ENCODE data around the gene AQP1. TPM values are rescaled to one million over a fixed set of nuclear protein-coding genes. Genes with fewer than 3 reads are reported as not detected.

Gene AQP1
- total and polyA plus RNA-seq, 10 of the 15 experiments (the other 5 are each of a cell fraction or from before 2014, with no cell fraction given): 0.03 to 0.64 TPM; not detected in 8

DNA sequence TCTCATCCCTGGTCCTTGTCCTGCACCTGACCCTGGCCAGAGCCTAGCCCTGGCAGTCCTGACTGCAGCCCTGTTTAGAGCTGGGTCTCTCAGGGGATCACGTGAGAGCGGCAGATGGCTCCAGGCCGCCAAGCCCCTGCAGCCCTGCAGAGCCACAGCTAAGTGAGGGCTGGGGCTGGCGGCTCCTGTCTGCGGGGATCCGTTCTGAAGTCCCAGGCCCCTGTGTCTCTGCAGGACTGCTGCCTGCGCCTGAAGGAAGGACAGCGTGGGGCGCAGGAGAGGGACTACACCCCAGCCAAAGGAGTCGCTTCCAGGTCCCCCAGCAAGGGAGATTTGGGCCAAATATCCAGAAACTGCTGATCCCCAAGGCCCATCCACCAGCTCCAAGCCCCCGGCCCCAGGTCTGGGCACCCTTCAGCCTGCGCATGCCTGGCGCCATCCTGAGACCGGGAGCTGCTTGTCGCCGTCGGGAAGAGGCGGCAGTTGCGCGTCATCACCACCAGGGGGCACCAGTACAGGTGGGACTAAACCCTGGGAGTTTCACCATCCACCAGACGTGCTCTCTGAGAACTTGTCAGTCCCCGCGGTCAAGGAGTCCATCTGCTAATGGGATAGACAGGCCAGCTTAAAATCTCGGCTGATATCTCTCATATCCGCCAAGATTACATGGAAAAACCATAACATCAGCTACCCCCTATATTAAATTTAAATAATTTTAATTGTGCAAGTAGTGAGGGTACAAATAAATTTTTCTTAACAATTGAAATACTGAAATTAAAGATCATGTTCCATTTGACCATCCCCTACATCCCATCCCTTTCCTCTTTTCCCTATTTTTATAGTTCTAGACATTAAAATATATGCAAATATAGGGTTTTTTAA, 27.0 kb downstream of the AQP1 start:
- Histone ChIP-seq H3K9ac (ENCODE audit: control insufficient read depth, insufficient read depth, low read length) (no peak overlapping the region), H3K9me3 (replicated peaks; ENCODE audit: control insufficient read depth, insufficient read depth, low read length) (no peaks in the 10 kb centered on the region), H3K27me3 (replicated peaks in 1 of 2; ENCODE audit: control insufficient read depth in 2 of 2, insufficient read depth in 2 of 2, low read length in 1 of 2) (no peaks in the 10 kb centered on the region; a peak in 1 of 4 replicates), H3K79me2 (ENCODE audit: control insufficient read depth, insufficient read depth, low read length) (no peaks in the 10 kb centered on the region), H3K4me2 (ENCODE audit: control insufficient read depth, insufficient read depth) (no peak overlapping the region), H3K27ac (ENCODE audit: control insufficient read depth, insufficient read depth) (no peak overlapping the region), H4K20me1 (ENCODE audit: control insufficient read depth, insufficient read depth) (no peaks in the 10 kb centered on the region), H3K4me1 (ENCODE audit: control insufficient read depth, insufficient read depth, low read length) (no peaks in the 10 kb centered on the region), H3K36me3 (ENCODE audit: control insufficient read depth in 2 of 2, insufficient read depth in 2 of 2, low read length in 1 of 2) (no peaks in the 10 kb centered on the region), H2AFZ (ENCODE audit: control insufficient read depth, low read depth, low read length) (no peak overlapping the region), H3K4me3 (no peak overlapping the region)
- ATAC-seq: peak; percentile 93
- ChIA-PET CTCF (interaction anchor here (0.7 to 7.2 kb wide), 30 partner anchors 10 to 261 kb away, joined by 3 to 159 read pairs (median 4); no protein-coding TSS in a partner anchor), POLR2A (no interaction called here), RAD21 (ENCODE audit: unreplicated experiment) (interaction anchor here (1.0 to 2.6 kb wide), 9 partner anchors 14 to 184 kb away, joined by 3 to 28 read pairs (median 4); no protein-coding TSS in a partner anchor), SMC1A (ENCODE audit: uncharacterized antibody, unreplicated experiment) (interaction anchor here (1.1 to 3.3 kb wide), 11 partner anchors 9 to 184 kb away, joined by 3 to 49 read pairs (median 6); no protein-coding TSS in a partner anchor)
- in situ Hi-C loops (cut with MboI): no loop called here
- peak; percentile 32 for DNase-seq (ENCODE audit: low read depth, low spot score)
- BruUV-seq (replicated peaks): no TSS peak
- 19% methylated on average over 25 of the region's 25 CpGs for WGBS (ENCODE audit: insufficient coverage, insufficient replicate concordance, low lambda C conversion rate, missing lambda C conversion rate)
- FAIRE-seq: peak; percentile 99
- intact Hi-C loops (cut with micrococcal nuclease; ENCODE audit: unreplicated experiment): loop anchor here (1.0 to 5.0 kb wide), 2 partner anchors 37 to 184 kb away; no protein-coding TSS in a partner anchor
- TF ChIP-seq, protein P1, sequence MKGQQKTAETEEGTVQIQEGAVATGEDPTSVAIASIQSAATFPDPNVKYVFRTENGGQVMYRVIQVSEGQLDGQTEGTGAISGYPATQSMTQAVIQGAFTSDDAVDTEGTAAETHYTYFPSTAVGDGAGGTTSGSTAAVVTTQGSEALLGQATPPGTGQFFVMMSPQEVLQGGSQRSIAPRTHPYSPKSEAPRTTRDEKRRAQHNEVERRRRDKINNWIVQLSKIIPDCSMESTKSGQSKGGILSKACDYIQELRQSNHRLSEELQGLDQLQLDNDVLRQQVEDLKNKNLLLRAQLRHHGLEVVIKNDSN (IDR thresholded peaks at IDR 0.05; ENCODE audit: borderline replicate concordance, extremely low read length, insufficient read depth, low read depth, low read length): no peak
- TF ChIP-seq, protein P2, sequence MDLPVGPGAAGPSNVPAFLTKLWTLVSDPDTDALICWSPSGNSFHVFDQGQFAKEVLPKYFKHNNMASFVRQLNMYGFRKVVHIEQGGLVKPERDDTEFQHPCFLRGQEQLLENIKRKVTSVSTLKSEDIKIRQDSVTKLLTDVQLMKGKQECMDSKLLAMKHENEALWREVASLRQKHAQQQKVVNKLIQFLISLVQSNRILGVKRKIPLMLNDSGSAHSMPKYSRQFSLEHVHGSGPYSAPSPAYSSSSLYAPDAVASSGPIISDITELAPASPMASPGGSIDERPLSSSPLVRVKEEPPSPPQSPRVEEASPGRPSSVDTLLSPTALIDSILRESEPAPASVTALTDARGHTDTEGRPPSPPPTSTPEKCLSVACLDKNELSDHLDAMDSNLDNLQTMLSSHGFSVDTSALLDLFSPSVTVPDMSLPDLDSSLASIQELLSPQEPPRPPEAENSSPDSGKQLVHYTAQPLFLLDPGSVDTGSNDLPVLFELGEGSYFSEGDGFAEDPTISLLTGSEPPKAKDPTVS (IDR thresholded peaks at IDR 0.05; ENCODE audit: low read depth, low read length): no peak
- TF ChIP-seq POU2F2 (IDR thresholded peaks at IDR 0.05; ENCODE audit: borderline replicate concordance, low read depth, low read length) (no peak), TCF12 (IDR thresholded peaks at IDR 0.05; ENCODE audit: low read depth, low read length) (no peak), ESRRA (IDR thresholded peaks at IDR 0.05; ENCODE audit: low read length) (no peak), RCOR1 (conservative IDR thresholded peaks at IDR 0.05; ENCODE audit: low read depth, low read length) (no peak), MEF2A (IDR thresholded peaks at IDR 0.05; ENCODE audit: insufficient read depth, low read depth, low read length) (no peak), MTA2 (IDR thresholded peaks at IDR 0.05; ENCODE audit: low read depth) (no peak), ZNF274 (IDR thresholded peaks at IDR 0.05; ENCODE audit: insufficient read depth, insufficient read length) (no peak), IRF4 (IDR thresholded peaks at IDR 0.05; ENCODE audit: low read depth, low read length) (0 out of 2 replicates have a peak, but pooled peaks have one; percentile 53), KDM1A (IDR thresholded peaks at IDR 0.05; ENCODE audit: borderline replicate concordance) (no peak), NR2F1 (conservative IDR thresholded peaks at IDR 0.05) (no peak), BCL11A (IDR thresholded peaks at IDR 0.05; ENCODE audit: low read depth, low read length) (no peak), IKZF2 (IDR thresholded peaks at IDR 0.05) (peak in 1 of 2 experiments; percentile 24; a peak in 1 of 4 replicates), POLR2AphosphoS5 (IDR thresholded peaks at IDR 0.05; ENCODE audit: low read length) (no peak)
- TF ChIP-seq, protein P3, sequence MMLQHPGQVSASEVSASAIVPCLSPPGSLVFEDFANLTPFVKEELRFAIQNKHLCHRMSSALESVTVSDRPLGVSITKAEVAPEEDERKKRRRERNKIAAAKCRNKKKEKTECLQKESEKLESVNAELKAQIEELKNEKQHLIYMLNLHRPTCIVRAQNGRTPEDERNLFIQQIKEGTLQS (IDR thresholded peaks at IDR 0.05; ENCODE audit: borderline replicate concordance, extremely low read depth, low read depth, low read length): no peak
- TF ChIP-seq, protein P4, sequence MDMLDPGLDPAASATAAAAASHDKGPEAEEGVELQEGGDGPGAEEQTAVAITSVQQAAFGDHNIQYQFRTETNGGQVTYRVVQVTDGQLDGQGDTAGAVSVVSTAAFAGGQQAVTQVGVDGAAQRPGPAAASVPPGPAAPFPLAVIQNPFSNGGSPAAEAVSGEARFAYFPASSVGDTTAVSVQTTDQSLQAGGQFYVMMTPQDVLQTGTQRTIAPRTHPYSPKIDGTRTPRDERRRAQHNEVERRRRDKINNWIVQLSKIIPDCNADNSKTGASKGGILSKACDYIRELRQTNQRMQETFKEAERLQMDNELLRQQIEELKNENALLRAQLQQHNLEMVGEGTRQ (IDR thresholded peaks at IDR 0.05; ENCODE audit: borderline replicate concordance, low read depth, low read length): no peak
